Trophoblast cell (in vitro differentiated cells and primary cell): ENCODE measurements around the gene FHIT.

ENCODE experiments used
- DNase-seq, 2 donors: peaks; one replicate each; pipeline ENCODE4 v3.0.0-alpha.2; 2016
- H2AFZ ChIP-seq: 2 replicates; pipeline ENCODE4 v1.6.1; 2013; ENCODE audit warnings: low read length, moderate library complexity, mild to moderate bottlenecking; ENCODE audit not compliant: insufficient read depth, poor library complexity
- H2AK5ac ChIP-seq: 2 replicates; pipeline ENCODE4 v1.6.1; 2013; ENCODE audit warnings: mild to moderate bottlenecking, low read length
- H2BK120ac ChIP-seq: 2 replicates; pipeline ENCODE4 v1.6.1; 2013; ENCODE audit warnings: low read length, mild to moderate bottlenecking, moderate library complexity; ENCODE audit not compliant: insufficient read depth, poor library complexity
- H2BK12ac ChIP-seq: 2 replicates; pipeline ENCODE4 v1.6.1; 2013; ENCODE audit warnings: mild to moderate bottlenecking, low read length, moderate library complexity
- H2BK5ac ChIP-seq: 2 replicates; pipeline ENCODE4 v1.6.1; 2013; ENCODE audit warnings: low read length, low read depth, moderate library complexity, mild to moderate bottlenecking; ENCODE audit not compliant: poor library complexity
- H3K14ac ChIP-seq: 2 replicates; pipeline ENCODE4 v1.6.1; 2013; ENCODE audit warnings: mild to moderate bottlenecking, low read length
- H3K18ac ChIP-seq: 2 replicates; pipeline ENCODE4 v1.6.1; 2013; ENCODE audit warnings: mild to moderate bottlenecking, low read length
- H3K23ac ChIP-seq: 2 replicates; pipeline ENCODE4 v1.6.1; 2013; ENCODE audit warnings: low read length
- H3K27ac ChIP-seq: 2 replicates; pipeline ENCODE4 v1.5.1; 2013; ENCODE audit warnings: low read depth, mild to moderate bottlenecking, inconsistent platforms, low read length, moderate library complexity
- H3K27me3 ChIP-seq: 2 replicates; pipeline ENCODE4 v1.6.1; 2013; ENCODE audit warnings: inconsistent platforms, mild to moderate bottlenecking, low read length, moderate library complexity; ENCODE audit not compliant: insufficient read depth
- H3K36me3 ChIP-seq, 2 experiments: 1 replicate in 1 of 2; 2 replicates in 1 of 2; pipeline ENCODE4 v1.6.1; 2013; ENCODE audit warnings: low read length in 2 of 2, mild to moderate bottlenecking in 2 of 2, moderate library complexity in 1 of 2; ENCODE audit not compliant: insufficient read depth in 2 of 2, control insufficient read depth in 1 of 2
- H3K4ac ChIP-seq: 2 replicates; pipeline ENCODE4 v1.6.1; 2013; ENCODE audit warnings: low read depth, mild to moderate bottlenecking, low read length, moderate library complexity
- H3K4me1 ChIP-seq, 2 experiments: 1 replicate in 1 of 2; 2 replicates in 1 of 2; pipeline ENCODE4 v1.6.1; 2013; ENCODE audit warnings: low read length in 2 of 2, mild to moderate bottlenecking in 2 of 2, moderate library complexity in 1 of 2; ENCODE audit not compliant: insufficient read depth in 2 of 2, control insufficient read depth in 1 of 2
- H3K4me2 ChIP-seq: 2 replicates; pipeline ENCODE4 v1.6.1; 2013; ENCODE audit warnings: inconsistent platforms, mild to moderate bottlenecking, low read length, moderate library complexity
- H3K4me3 ChIP-seq: 2 replicates; pipeline ENCODE4 v1.5.1; 2013; ENCODE audit warnings: mild to moderate bottlenecking, low read depth, low read length, inconsistent platforms
- H3K79me1 ChIP-seq: one replicate; pipeline ENCODE4 v1.6.1; 2013; ENCODE audit warnings: low read length
- H3K79me2 ChIP-seq: 2 replicates; pipeline ENCODE4 v1.6.1; 2013; ENCODE audit warnings: low read length, mild to moderate bottlenecking; ENCODE audit not compliant: control insufficient read depth, insufficient read depth, poor library complexity
- H3K9ac ChIP-seq: 2 replicates; pipeline ENCODE4 v1.6.1; 2013; ENCODE audit warnings: mild to moderate bottlenecking, low read length
- H3K9me3 ChIP-seq: 2 replicates; pipeline ENCODE4 v1.6.1; 2013; ENCODE audit warnings: low read depth, mild to moderate bottlenecking, control low read depth, inconsistent platforms, low read length; ENCODE audit not compliant: insufficient read depth
- H4K12ac ChIP-seq: 2 replicates; pipeline ENCODE4 v1.6.1; 2013; ENCODE audit warnings: low read depth, mild to moderate bottlenecking, low read length, moderate library complexity
- H4K8ac ChIP-seq: 2 replicates; pipeline ENCODE4 v1.6.1; 2013; ENCODE audit warnings: low read depth, mild to moderate bottlenecking, low read length, moderate library complexity
- H4K91ac ChIP-seq: one replicate; pipeline ENCODE4 v1.6.1; 2013; ENCODE audit warnings: low read depth, mild to moderate bottlenecking, low read length, moderate library complexity
- WGBS: extraction: QIAGEN DNeasy Blood & Tissue Kit; methylation state at CpG from one replicate; pipeline ENCODE4 v1.1.7; 2013; ENCODE audit warnings: missing lambda C conversion rate; ENCODE audit not compliant: insufficient read length, insufficient coverage; ENCODE audit errors: extremely low coverage; 5-methylcytosine and 5-hydroxymethylcytosine counted together

FHIT gene

DNA sequence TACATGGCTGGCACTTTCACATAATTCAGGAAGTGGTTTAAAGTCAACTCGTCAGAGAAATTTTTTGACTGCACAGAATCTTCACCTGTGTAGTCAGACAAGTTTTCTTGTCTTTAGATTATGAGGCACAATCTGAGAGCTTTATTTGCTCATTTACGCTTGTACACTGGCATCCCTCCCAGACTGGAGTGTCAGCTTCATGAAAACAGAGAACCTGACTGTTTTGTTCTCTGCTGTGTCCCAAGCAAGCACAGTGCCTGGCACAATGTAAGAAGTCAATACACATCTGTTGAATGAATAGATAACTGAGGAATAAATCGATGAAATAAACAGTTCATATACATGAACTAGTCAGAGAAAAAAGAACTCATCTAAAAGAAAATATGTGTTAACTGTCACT is 1355.3 kb downstream of the FHIT start:
- no CpG with 5 or more reads among the region's 3 CpGs for WGBS
- Histone ChIP-seq H4K8ac (no peak overlapping the region), H4K12ac (no peak overlapping the region), H2BK120ac (no peak overlapping the region), H3K27ac (no peak overlapping the region), H3K9ac (no peak overlapping the region), H2BK5ac (no peak overlapping the region), H3K9me3 (no peaks in the 10 kb centered on the region), H3K79me2 (no peaks in the 10 kb centered on the region), H2AFZ (no peak overlapping the region), H2AK5ac (no peak overlapping the region), H3K18ac (no peak overlapping the region), H3K14ac (no peak overlapping the region), H3K36me3 (no peaks in the 10 kb centered on the region), H3K27me3 (no peaks in the 10 kb centered on the region), H3K4me2 (no peak overlapping the region), H3K4ac (no peak overlapping the region), H4K91ac (no peak overlapping the region), H3K23ac (no peak overlapping the region), H3K79me1 (no peaks in the 10 kb centered on the region), H3K4me3 (no peak overlapping the region), H2BK12ac (no peak overlapping the region), H3K4me1 (no peaks in the 10 kb centered on the region)
- no peak for DNase-seq

DNA sequence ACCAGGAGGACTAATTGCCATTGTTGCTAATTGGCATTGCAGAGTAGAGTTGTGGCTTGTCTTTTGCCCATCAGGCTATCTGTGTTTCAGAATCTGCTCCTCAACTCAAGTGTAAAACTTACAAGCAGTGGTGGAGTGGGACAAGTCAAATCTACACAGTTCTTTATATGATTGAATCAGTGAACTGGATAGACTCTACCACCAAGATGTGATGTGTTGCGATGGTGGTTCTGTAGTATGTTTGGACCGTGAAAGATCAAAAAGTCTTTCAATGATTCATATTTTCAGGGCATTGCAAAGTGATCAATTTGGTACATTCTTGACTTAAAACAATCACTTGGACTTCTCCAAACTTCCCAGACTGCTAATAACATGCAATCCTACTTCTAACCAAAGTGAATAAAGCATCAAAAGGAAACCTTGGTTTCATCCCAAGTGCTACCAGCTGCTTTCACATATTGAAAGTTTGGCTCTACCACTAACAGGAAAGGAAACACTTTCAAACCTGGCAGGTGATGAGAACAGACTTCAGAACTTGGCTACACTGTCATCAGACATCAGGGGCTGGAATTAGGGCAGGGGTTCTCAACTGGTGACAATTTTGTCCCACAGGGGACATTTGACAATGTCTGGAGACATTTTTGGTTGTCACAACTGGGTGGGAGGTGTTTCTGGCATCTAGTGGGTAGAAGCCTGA is 1356.7 kb downstream of the FHIT start:
- Histone ChIP-seq H2BK12ac (no peak overlapping the region), H3K36me3 (no peaks in the 10 kb centered on the region), H4K8ac (no peak overlapping the region), H3K27me3 (no peaks in the 10 kb centered on the region), H3K79me2 (no peaks in the 10 kb centered on the region), H3K9ac (no peak overlapping the region), H3K23ac (no peak overlapping the region), H3K9me3 (no peaks in the 10 kb centered on the region), H3K27ac (no peak overlapping the region), H3K4me1 (no peaks in the 10 kb centered on the region), H2AK5ac (no peak overlapping the region), H2BK120ac (no peak overlapping the region), H3K14ac (no peak overlapping the region), H4K91ac (no peak overlapping the region), H3K79me1 (no peaks in the 10 kb centered on the region), H4K12ac (no peak overlapping the region), H2AFZ (no peak overlapping the region), H2BK5ac (no peak overlapping the region), H3K4me2 (no peak overlapping the region), H3K18ac (no peak overlapping the region), H3K4me3 (no peak overlapping the region), H3K4ac (no peak overlapping the region)
- no peak for DNase-seq
- no CpG with 5 or more reads among the region's 2 CpGs for WGBS

DNA sequence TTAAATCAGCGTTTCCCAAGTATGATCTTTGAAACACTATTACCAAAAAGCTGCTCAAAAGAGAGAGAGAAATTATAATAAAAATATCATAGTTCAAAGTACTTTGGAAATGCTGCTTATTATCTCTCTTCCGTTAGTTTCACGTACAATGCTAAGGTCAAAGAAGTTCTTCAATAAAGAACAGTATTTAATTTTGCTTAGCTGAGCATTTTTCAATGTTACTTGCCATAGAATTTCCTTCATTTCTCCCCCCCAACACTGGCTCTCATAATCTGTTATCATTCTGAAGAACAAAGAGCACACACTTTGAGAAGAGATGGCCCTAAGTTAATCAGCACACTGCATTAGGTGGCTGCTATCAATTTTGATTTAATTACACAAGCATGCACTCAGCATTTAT is 1360.6 kb downstream of the FHIT start:
- H3K4ac ChIP-seq: no peak overlapping the region
- no CpG with 5 or more reads among the region's 3 CpGs for WGBS
- H2BK12ac ChIP-seq: no peak overlapping the region
- no peak overlapping the region for H3K18ac ChIP-seq
- H3K79me1 ChIP-seq: peaks cover 4% of the 10 kb centered on the region
- H2AFZ ChIP-seq: no peak overlapping the region
- no peak overlapping the region for H3K4me3 ChIP-seq
- DNase-seq: no peak
- H3K4me2 ChIP-seq: no peak overlapping the region
- no peaks in the 10 kb centered on the region for H3K79me2 ChIP-seq
- no peak overlapping the region for H4K91ac ChIP-seq
- H4K8ac ChIP-seq: no peak overlapping the region
- H3K27me3 ChIP-seq: no peaks in the 10 kb centered on the region
- no peak overlapping the region for H3K14ac ChIP-seq
- no peak overlapping the region for H2BK5ac ChIP-seq
- H3K23ac ChIP-seq: no peak overlapping the region
- no peaks in the 10 kb centered on the region for H3K9me3 ChIP-seq
- H3K27ac ChIP-seq: no peak overlapping the region
- H3K4me1 ChIP-seq: peaks cover 8 to 11% of the 10 kb centered on the region in 2 experiments
- no peak overlapping the region for H2AK5ac ChIP-seq
- no peak overlapping the region for H4K12ac ChIP-seq
- no peaks in the 10 kb centered on the region for H3K36me3 ChIP-seq
- H3K9ac ChIP-seq: no peak overlapping the region
- H2BK120ac ChIP-seq: no peak overlapping the region

DNA sequence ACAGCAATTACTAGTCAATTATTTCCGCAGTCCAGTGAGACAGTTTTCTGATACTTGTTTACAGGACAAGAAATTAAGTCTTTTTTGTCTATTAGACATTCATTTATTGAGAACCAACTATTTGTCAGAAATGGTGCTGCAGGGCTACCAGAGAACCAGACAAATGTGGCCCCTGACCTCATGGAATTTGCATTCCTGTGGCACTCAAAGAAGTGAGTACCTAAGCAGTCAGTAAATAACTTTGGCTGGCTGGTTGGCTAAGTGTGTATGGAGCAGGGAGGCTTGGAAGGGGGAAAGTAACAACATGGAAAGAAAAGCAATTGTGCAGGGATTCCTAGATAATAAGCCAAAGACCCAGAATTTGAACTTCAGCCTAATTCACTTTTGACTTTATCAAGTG is 1364.5 kb downstream of the FHIT start:
- H4K8ac ChIP-seq: no peak overlapping the region
- H2BK12ac ChIP-seq: no peak overlapping the region
- H2BK5ac ChIP-seq: no peak overlapping the region
- no peak overlapping the region for H3K4ac ChIP-seq
- no peak overlapping the region for H3K14ac ChIP-seq
- peak overlapping the region; percentile 57 for H3K27ac ChIP-seq
- no peaks in the 10 kb centered on the region for H3K9me3 ChIP-seq
- DNase-seq: no peak
- H4K91ac ChIP-seq: no peak overlapping the region
- no peaks in the 10 kb centered on the region for H3K27me3 ChIP-seq
- H4K12ac ChIP-seq: no peak overlapping the region
- H3K79me1 ChIP-seq: peaks cover 4% of the 10 kb centered on the region
- no peak overlapping the region for H3K23ac ChIP-seq
- no peak overlapping the region for H2AFZ ChIP-seq
- no peak overlapping the region for H3K9ac ChIP-seq
- H2BK120ac ChIP-seq: peak overlapping the region; percentile 25
- H3K4me1 ChIP-seq: peaks cover 8 to 11% of the 10 kb centered on the region in 2 experiments
- H3K18ac ChIP-seq: no peak overlapping the region
- H3K79me2 ChIP-seq: no peaks in the 10 kb centered on the region
- WGBS: no CpG with 5 or more reads among the region's 1 CpG
- H3K4me2 ChIP-seq: no peak overlapping the region
- H3K36me3 ChIP-seq: no peaks in the 10 kb centered on the region
- H3K4me3 ChIP-seq: no peak overlapping the region
- no peak overlapping the region for H2AK5ac ChIP-seq
